Stomach smooth muscle (tissue), 2 donors: ENCODE results near the gene PHACTR1.

ENCODE experiments used
- H3K27ac ChIP-seq: one replicate; pipeline ENCODE4 v1.7.0; 2013; ENCODE audit warnings: mild to moderate bottlenecking, low read length, inconsistent platforms
- H3K27me3 ChIP-seq, 2 donors: one replicate each; pipeline ENCODE4 v1.7.0; 2013; ENCODE audit warnings: low read length in 2 of 2; ENCODE audit not compliant: insufficient read depth in 2 of 2, control insufficient read depth in 1 of 2
- H3K36me3 ChIP-seq, 2 donors: one replicate each; pipeline ENCODE4 v1.7.0; 2013; ENCODE audit warnings: low read length in 2 of 2; ENCODE audit not compliant: control insufficient read depth in 2 of 2, insufficient read depth in 2 of 2
- H3K4me1 ChIP-seq: one replicate; pipeline ENCODE4 v1.7.0; 2013; ENCODE audit warnings: low read length; ENCODE audit not compliant: control insufficient read depth, insufficient read depth
- H3K4me3 ChIP-seq, 2 donors: one replicate each; pipeline ENCODE4 v1.7.0; 2013; ENCODE audit warnings: low read length in 2 of 2
- H3K9ac ChIP-seq, 2 donors: one replicate each; pipeline ENCODE4 v1.7.0; 2013; ENCODE audit warnings: low read length in 2 of 2, mild to moderate bottlenecking in 1 of 2
- H3K9me3 ChIP-seq, 2 donors: one replicate each; pipeline ENCODE4 v1.7.0; 2013; ENCODE audit warnings: low read length in 2 of 2; ENCODE audit not compliant: control insufficient read depth in 2 of 2
- donor health status: healthy.
- donor health status: Pancreatic carcinoma.

The PHACTR1 gene

GRCh38 chr6:13163161-13163944 is 446.8 kb downstream of the PHACTR1 start:
- H3K36me3 ChIP-seq = no peaks in the 10 kb centered on the region
- no peak overlapping the region for H3K27ac ChIP-seq
- H3K4me3 ChIP-seq = no peak overlapping the region
- no peaks in the 10 kb centered on the region for H3K9me3 ChIP-seq
- H3K4me1 ChIP-seq = no peaks in the 10 kb centered on the region
- no peak overlapping the region for H3K9ac ChIP-seq
- no peaks in the 10 kb centered on the region for H3K27me3 ChIP-seq

- Histone ChIP-seq H3K4me1 (no peaks in the 10 kb centered on the region), H3K27ac (no peak overlapping the region), H3K4me3 (no peak overlapping the region), H3K27me3 (no peaks in the 10 kb centered on the region), H3K9me3 (no peaks in the 10 kb centered on the region), H3K36me3 (no peaks in the 10 kb centered on the region), H3K9ac (no peak overlapping the region)
Observed at GRCh38 chr6:13164291-13164690, 447.7 kb downstream of the PHACTR1 start.

GRCh38 chr6:13165502-13166172 is 449.1 kb downstream of the PHACTR1 start:
- H3K4me3 ChIP-seq = no peak overlapping the region
- no peaks in the 10 kb centered on the region for H3K27me3 ChIP-seq
- H3K9me3 ChIP-seq = no peaks in the 10 kb centered on the region
- H3K36me3 ChIP-seq = no peaks in the 10 kb centered on the region
- no peaks in the 10 kb centered on the region for H3K4me1 ChIP-seq
- H3K9ac ChIP-seq = no peak overlapping the region
- no peak overlapping the region for H3K27ac ChIP-seq

GRCh38 chr6:13166269-13166668 is 449.7 kb downstream of the PHACTR1 start:
- Histone ChIP-seq H3K27me3 (no peaks in the 10 kb centered on the region), H3K36me3 (no peaks in the 10 kb centered on the region), H3K9me3 (no peaks in the 10 kb centered on the region), H3K9ac (no peak overlapping the region), H3K4me3 (no peak overlapping the region), H3K4me1 (no peaks in the 10 kb centered on the region), H3K27ac (no peak overlapping the region)

GRCh38 chr6:13166916-13167315 is 450.3 kb downstream of the PHACTR1 start:
- Histone ChIP-seq H3K9ac (no peak overlapping the region), H3K4me1 (no peaks in the 10 kb centered on the region), H3K27ac (no peak overlapping the region), H3K9me3 (no peaks in the 10 kb centered on the region), H3K4me3 (no peak overlapping the region), H3K36me3 (no peaks in the 10 kb centered on the region), H3K27me3 (no peaks in the 10 kb centered on the region)

- H3K27me3 ChIP-seq = no peaks in the 10 kb centered on the region
- H3K9ac ChIP-seq = no peak overlapping the region
- no peaks in the 10 kb centered on the region for H3K4me1 ChIP-seq
- no peaks in the 10 kb centered on the region for H3K36me3 ChIP-seq
- no peaks in the 10 kb centered on the region for H3K9me3 ChIP-seq
- H3K27ac ChIP-seq = no peak overlapping the region
- no peak overlapping the region for H3K4me3 ChIP-seq
Observed at GRCh38 chr6:13172291-13172690, 455.7 kb downstream of the PHACTR1 start.

GRCh38 chr6:13175087-13175486 is 458.5 kb downstream of the PHACTR1 start:
- H3K9me3 ChIP-seq = no peaks in the 10 kb centered on the region
- no peak overlapping the region for H3K9ac ChIP-seq
- H3K36me3 ChIP-seq = no peaks in the 10 kb centered on the region
- no peak overlapping the region for H3K27ac ChIP-seq
- no peaks in the 10 kb centered on the region for H3K27me3 ChIP-seq
- H3K4me3 ChIP-seq = no peak overlapping the region
- H3K4me1 ChIP-seq = no peaks in the 10 kb centered on the region

- H3K27ac ChIP-seq = no peak overlapping the region
- no peaks in the 10 kb centered on the region for H3K27me3 ChIP-seq
- no peak overlapping the region for H3K4me3 ChIP-seq
- no peaks in the 10 kb centered on the region for H3K4me1 ChIP-seq
- H3K9ac ChIP-seq = no peak overlapping the region
- H3K36me3 ChIP-seq = no peaks in the 10 kb centered on the region
- H3K9me3 ChIP-seq = no peaks in the 10 kb centered on the region
Observed at GRCh38 chr6:13175759-13176158, 459.2 kb downstream of the PHACTR1 start.

GRCh38 chr6:13177664-13178063 is 461.1 kb downstream of the PHACTR1 start:
- no peaks in the 10 kb centered on the region for H3K4me1 ChIP-seq
- H3K36me3 ChIP-seq = no peaks in the 10 kb centered on the region
- no peak overlapping the region for H3K4me3 ChIP-seq
- H3K27ac ChIP-seq = no peak overlapping the region
- H3K27me3 ChIP-seq = no peaks in the 10 kb centered on the region
- no peak overlapping the region for H3K9ac ChIP-seq
- H3K9me3 ChIP-seq = no peaks in the 10 kb centered on the region

- Histone ChIP-seq H3K27me3 (no peaks in the 10 kb centered on the region), H3K4me3 (no peak overlapping the region), H3K4me1 (no peaks in the 10 kb centered on the region), H3K36me3 (no peaks in the 10 kb centered on the region), H3K9ac (no peak overlapping the region), H3K9me3 (no peaks in the 10 kb centered on the region), H3K27ac (no peak overlapping the region)
Observed at GRCh38 chr6:13178107-13178506, 461.5 kb downstream of the PHACTR1 start.

GRCh38 chr6:13180538-13180937 is 464.0 kb downstream of the PHACTR1 start:
- Histone ChIP-seq H3K4me3 (no peak overlapping the region), H3K36me3 (peaks cover 0 to 3% of the 10 kb centered on the region in 2 donors), H3K27me3 (no peaks in the 10 kb centered on the region), H3K9me3 (no peaks in the 10 kb centered on the region), H3K27ac (no peak overlapping the region), H3K9ac (no peak overlapping the region), H3K4me1 (no peaks in the 10 kb centered on the region)
